GOT3 (cell line): Measurements from ENCODE around the gene CHAF1A.

Experiments used
- DNase-seq: peaks from one replicate; lab custom pipeline; 2025; ENCODE audit warnings: mixed read lengths; lab: John Stamatoyannopoulos, UW

The CHAF1A gene

GRCh38 chr19:4456843-4457653, 54.6 kb downstream of the CHAF1A start:
- DNase-seq, result no peak

GRCh38 chr19:4457654-4458395, 55.4 kb downstream of the CHAF1A start, which contains the start of gene UBXN6:
TSS of gene UBXN6 (minus strand) at chr19:4457794. CDS start at chr19:4457697, 97 bp downstream.
- DNase-seq, result peak; percentile 89

- no peak for DNase-seq
These were observed 62.6 kb downstream of the CHAF1A start for GRCh38 chr19:4464815-4465581.

GRCh38 chr19:4467835-4468234, 65.4 kb downstream of the CHAF1A start:
- DNase-seq, result no peak

GRCh38 chr19:4471403-4472173, 69.1 kb downstream of the CHAF1A start:
- DNase-seq, result peak; percentile 98

GRCh38 chr19:4472174-4472974, 69.9 kb downstream of the CHAF1A start, which contains the start of gene HDGFL2:
TSS of gene HDGFL2 (plus strand) at chr19:4472297. CDS start at chr19:4472351, 54 bp downstream.
- DNase-seq, result no peak

GRCh38 chr19:4473011-4473762, 70.7 kb downstream of the CHAF1A start:
- no peak for DNase-seq

GRCh38 chr19:4473763-4474513, 71.5 kb downstream of the CHAF1A start:
- DNase-seq, result no peak

- DNase-seq, result no peak
These were observed 72.1 kb downstream of the CHAF1A start for GRCh38 chr19:4474514-4475022.

GRCh38 chr19:4477034-4477801, 74.8 kb downstream of the CHAF1A start:
- DNase-seq, result no peak

- no peak for DNase-seq
These were observed 80.4 kb downstream of the CHAF1A start for GRCh38 chr19:4482721-4483364.

- no peak for DNase-seq
These were observed 80.9 kb downstream of the CHAF1A start for GRCh38 chr19:4483385-4483784.

- no peak for DNase-seq
These were observed 85.1 kb downstream of the CHAF1A start for GRCh38 chr19:4487572-4487971.

GRCh38 chr19:4488496-4488895, 86.1 kb downstream of the CHAF1A start:
- DNase-seq, result no peak

GRCh38 chr19:4491446-4491845, 89.0 kb downstream of the CHAF1A start:
- DNase-seq, result no peak

- no peak for DNase-seq
These were observed 90.1 kb downstream of the CHAF1A start for GRCh38 chr19:4492337-4493103.
